Activated CD4-positive, alpha-beta memory T cell treated with anti-CD3 and anti-CD28 coated beads for 36 hours (primary cell): ENCODE data around the gene DOCK3. TPM values are rescaled to one million over a fixed set of nuclear protein-coding genes. Genes with fewer than 3 reads are reported as not detected.

ENCODE experiments used
- microRNA-seq: library from miRNA; unstranded; fragments of <30 nt; microRNA quantifications from one replicate; pipeline ENCODE4 v1.2.0, GENCODE V29; 2022; ENCODE audit warnings: borderline number of aligned reads, borderline microRNAs expressed, borderline replicate concordance
- total RNA-seq, 2 experiments: library from RNA; stranded (reverse); gene quantifications; one replicate each; pipeline ENCODE4 v1.2.3, GENCODE V29; 2021

Gene DOCK3
- total RNA-seq, 2 experiments from 2014 or later, result 2.7 to 2.9 TPM

Small RNAs within 50 kb of the gene (microRNA-seq; reads per million reads assigned to microRNA genes)
- 22.0 reads per million, percentile 45 among the genes with 10 or more reads in this experiment for gene MIR4787

Other genes starting within 250 kb of the DOCK3 start
- gene CACNA2D2, start 171.3 kb upstream of the DOCK3 start, total RNA-seq, result under 1 TPM; 0.63 to 0.69 TPM
- 10 to 100 TPM; 16.7 to 17.0 TPM for gene C3orf18, start 107.2 kb upstream of the DOCK3 start, total RNA-seq
- 10 to 100 TPM; 78.7 to 82.6 TPM for gene HEMK1, start 105.4 kb upstream of the DOCK3 start, total RNA-seq
- gene CISH, start 63.2 kb upstream of the DOCK3 start, total RNA-seq, result 100 to 1,000 TPM; 319 TPM
- 100 to 1,000 TPM; 186 to 187 TPM for gene MAPKAPK3, start 57.8 kb upstream of the DOCK3 start, total RNA-seq